OCI-LY1 (cell line): ENCODE results near the gene KIF20B.

Experiments
- H2AFZ ChIP-seq: fragments of 200-600 bp; sonication (generic), shearing (Covaris generic); 2 replicates; pipeline ENCODE4 v1.6.0; 2014; ENCODE audit warnings: antibody characterized with exemption, mild to moderate bottlenecking, low read length
- H3F3A ChIP-seq: fragments of 200-600 bp; sonication (generic), shearing (Covaris generic); 2 replicates; pipeline ENCODE4 v1.6.0; 2014; ENCODE audit warnings: mild to moderate bottlenecking, antibody characterized with exemption, low read length, moderate library complexity; ENCODE audit not compliant: insufficient read depth
- H3K27ac ChIP-seq: fragments of 200-600 bp; sonication (generic); 2 replicates; pipeline ENCODE4 v1.5.1; 2014; ENCODE audit warnings: low read length, mixed run types, mild to moderate bottlenecking, low read depth; ENCODE audit not compliant: poor library complexity, severe bottlenecking
- H3K27me3 ChIP-seq: fragments of 200-600 bp; sonication (generic); 2 replicates; pipeline ENCODE4 v1.6.0; 2014; ENCODE audit warnings: antibody characterized with exemption, mild to moderate bottlenecking, low read length, moderate library complexity; ENCODE audit not compliant: insufficient read depth
- H3K36me3 ChIP-seq: fragments of 200-600 bp; sonication (generic); 2 replicates; pipeline ENCODE4 v1.6.1; 2014; ENCODE audit warnings: mild to moderate bottlenecking, antibody characterized with exemption, low read length, moderate library complexity, mixed read lengths; ENCODE audit not compliant: insufficient read depth
- H3K4me1 ChIP-seq: fragments of 200-600 bp; sonication (generic); 2 replicates; pipeline ENCODE4 v1.5.1; 2014; ENCODE audit warnings: mild to moderate bottlenecking, low read length, moderate library complexity; ENCODE audit not compliant: insufficient read depth, severe bottlenecking
- H3K4me2 ChIP-seq: fragments of 200-600 bp; sonication (generic), shearing (Covaris generic); 2 replicates; pipeline ENCODE4 v1.6.1; 2014; ENCODE audit warnings: low read length
- H3K4me3 ChIP-seq: fragments of 200-600 bp; sonication (generic); 2 replicates; pipeline ENCODE4 v1.5.1; 2014; ENCODE audit warnings: low read length, low read depth, mild to moderate bottlenecking, mixed read lengths; ENCODE audit not compliant: poor library complexity, severe bottlenecking
- H3K79me2 ChIP-seq: fragments of 200-600 bp; shearing (Covaris generic); 2 replicates; pipeline ENCODE4 v1.6.1; 2016; ENCODE audit warnings: mixed run types, low read length, mixed read lengths; ENCODE audit not compliant: insufficient read depth
- H3K9ac ChIP-seq: fragments of 200-600 bp; sonication (generic), shearing (Covaris generic); 2 replicates; pipeline ENCODE4 v1.6.1; 2014; ENCODE audit warnings: mild to moderate bottlenecking, low read length, mixed read lengths
- H3K9me2 ChIP-seq: fragments of 200-600 bp; sonication (generic), shearing (Covaris generic); 2 replicates; pipeline ENCODE4 v1.6.1; 2014; ENCODE audit warnings: low read depth, mild to moderate bottlenecking, low read length, mixed read lengths
- H3K9me3 ChIP-seq: fragments of 200-600 bp; shearing (Covaris generic); 2 replicates; pipeline ENCODE4 v1.6.1; 2014; ENCODE audit warnings: low read length, mixed read lengths
- H4K20me1 ChIP-seq: fragments of 200-600 bp; sonication (generic), shearing (Covaris generic); 2 replicates; pipeline ENCODE4 v1.6.0; 2016; ENCODE audit warnings: mild to moderate bottlenecking, low read length; ENCODE audit not compliant: insufficient read depth
- EZH2 ChIP-seq: fragments of 200-600 bp; sonication (generic), shearing (Covaris generic); IDR thresholded peaks from 2 replicates; pipeline ENCODE4 v1.8.0; 2017; ENCODE audit warnings: borderline replicate concordance, mixed run types, mild to moderate bottlenecking, antibody characterized with exemption, low read length, moderate library complexity, mixed read lengths
- TF ChIP-seq, protein P1 (sequence below): fragments of 200-600 bp; sonication (generic), shearing (Covaris generic); IDR thresholded peaks from 2 replicates; pipeline ENCODE4 v1.5.1; 2017; ENCODE audit warnings: mild to moderate bottlenecking, antibody characterized with exemption, low read length, moderate library complexity, mixed read lengths

The KIF20B gene, protein sequence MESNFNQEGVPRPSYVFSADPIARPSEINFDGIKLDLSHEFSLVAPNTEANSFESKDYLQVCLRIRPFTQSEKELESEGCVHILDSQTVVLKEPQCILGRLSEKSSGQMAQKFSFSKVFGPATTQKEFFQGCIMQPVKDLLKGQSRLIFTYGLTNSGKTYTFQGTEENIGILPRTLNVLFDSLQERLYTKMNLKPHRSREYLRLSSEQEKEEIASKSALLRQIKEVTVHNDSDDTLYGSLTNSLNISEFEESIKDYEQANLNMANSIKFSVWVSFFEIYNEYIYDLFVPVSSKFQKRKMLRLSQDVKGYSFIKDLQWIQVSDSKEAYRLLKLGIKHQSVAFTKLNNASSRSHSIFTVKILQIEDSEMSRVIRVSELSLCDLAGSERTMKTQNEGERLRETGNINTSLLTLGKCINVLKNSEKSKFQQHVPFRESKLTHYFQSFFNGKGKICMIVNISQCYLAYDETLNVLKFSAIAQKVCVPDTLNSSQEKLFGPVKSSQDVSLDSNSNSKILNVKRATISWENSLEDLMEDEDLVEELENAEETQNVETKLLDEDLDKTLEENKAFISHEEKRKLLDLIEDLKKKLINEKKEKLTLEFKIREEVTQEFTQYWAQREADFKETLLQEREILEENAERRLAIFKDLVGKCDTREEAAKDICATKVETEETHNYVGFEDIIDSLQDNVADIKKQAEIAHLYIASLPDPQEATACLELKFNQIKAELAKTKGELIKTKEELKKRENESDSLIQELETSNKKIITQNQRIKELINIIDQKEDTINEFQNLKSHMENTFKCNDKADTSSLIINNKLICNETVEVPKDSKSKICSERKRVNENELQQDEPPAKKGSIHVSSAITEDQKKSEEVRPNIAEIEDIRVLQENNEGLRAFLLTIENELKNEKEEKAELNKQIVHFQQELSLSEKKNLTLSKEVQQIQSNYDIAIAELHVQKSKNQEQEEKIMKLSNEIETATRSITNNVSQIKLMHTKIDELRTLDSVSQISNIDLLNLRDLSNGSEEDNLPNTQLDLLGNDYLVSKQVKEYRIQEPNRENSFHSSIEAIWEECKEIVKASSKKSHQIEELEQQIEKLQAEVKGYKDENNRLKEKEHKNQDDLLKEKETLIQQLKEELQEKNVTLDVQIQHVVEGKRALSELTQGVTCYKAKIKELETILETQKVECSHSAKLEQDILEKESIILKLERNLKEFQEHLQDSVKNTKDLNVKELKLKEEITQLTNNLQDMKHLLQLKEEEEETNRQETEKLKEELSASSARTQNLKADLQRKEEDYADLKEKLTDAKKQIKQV (N-terminal part only)

DNA sequence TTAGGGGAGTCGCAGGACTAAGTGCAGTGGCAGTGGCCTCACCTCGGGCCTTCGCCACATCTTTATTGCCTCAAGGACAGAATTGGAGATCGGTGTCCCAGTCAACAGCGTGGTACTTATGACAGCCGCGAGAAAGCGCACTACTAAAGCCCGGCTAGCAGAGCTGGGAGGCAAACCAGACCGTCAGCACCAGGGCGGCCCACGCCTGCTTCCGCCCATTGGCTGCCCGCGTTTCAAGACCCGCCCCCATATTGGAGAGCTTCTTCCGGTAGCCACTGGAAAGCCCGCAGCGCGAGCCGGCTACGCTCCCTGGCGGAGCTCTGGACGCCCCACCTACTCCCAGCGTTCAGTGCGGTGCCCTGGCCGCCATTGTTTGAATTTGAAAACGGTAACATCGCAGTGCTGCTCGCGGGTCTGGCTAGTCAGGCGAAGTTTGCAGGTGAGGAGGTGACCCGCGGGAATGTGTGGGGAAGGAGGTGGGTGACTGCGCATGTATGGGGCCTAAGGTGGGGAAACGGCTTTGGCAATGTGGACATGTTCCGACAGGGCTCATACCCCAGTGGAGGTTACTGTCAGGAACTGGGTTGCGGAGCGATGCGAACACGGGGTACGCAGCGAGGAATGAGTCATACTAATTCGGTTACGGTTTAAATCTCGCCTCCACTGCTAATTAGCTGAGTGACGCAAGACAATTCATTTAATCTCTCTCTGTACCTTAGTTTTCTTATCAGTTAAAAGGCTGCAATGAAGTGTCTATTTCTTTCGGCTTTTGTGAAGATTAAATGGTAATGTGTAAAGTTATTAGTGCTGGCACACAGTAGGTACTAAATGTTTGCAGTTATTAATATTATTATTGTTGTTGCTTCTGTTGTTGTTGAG, at the start of gene KIF20B:
KIF20B (plus strand) TSS at position 349 of the 879 bp plus-strand sequence. CDS start 3,705 bp downstream, outside the sequence.
- no peak for TF ChIP-seq EZH2
- TF ChIP-seq, protein P1, sequence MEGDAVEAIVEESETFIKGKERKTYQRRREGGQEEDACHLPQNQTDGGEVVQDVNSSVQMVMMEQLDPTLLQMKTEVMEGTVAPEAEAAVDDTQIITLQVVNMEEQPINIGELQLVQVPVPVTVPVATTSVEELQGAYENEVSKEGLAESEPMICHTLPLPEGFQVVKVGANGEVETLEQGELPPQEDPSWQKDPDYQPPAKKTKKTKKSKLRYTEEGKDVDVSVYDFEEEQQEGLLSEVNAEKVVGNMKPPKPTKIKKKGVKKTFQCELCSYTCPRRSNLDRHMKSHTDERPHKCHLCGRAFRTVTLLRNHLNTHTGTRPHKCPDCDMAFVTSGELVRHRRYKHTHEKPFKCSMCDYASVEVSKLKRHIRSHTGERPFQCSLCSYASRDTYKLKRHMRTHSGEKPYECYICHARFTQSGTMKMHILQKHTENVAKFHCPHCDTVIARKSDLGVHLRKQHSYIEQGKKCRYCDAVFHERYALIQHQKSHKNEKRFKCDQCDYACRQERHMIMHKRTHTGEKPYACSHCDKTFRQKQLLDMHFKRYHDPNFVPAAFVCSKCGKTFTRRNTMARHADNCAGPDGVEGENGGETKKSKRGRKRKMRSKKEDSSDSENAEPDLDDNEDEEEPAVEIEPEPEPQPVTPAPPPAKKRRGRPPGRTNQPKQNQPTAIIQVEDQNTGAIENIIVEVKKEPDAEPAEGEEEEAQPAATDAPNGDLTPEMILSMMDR, result no peak
- Histone ChIP-seq H3K4me2 (peak within 1 kb of the TSS; percentile 84), H4K20me1 (no peaks in the 10 kb centered on the region), H3K9me3 (no peaks in the 10 kb centered on the region), H3K4me3 (peak within 1 kb of the TSS; percentile 83), H2AFZ (no peak within 1 kb of the TSS), H3K27ac (peak within 1 kb of the TSS; percentile 70), H3K9me2 (no peaks in the 10 kb centered on the region), H3K4me1 (peaks cover 37% of the 10 kb centered on the region), H3K79me2 (peaks cover 49% of the 10 kb centered on the region), H3K36me3 (0 out of 2 replicates have a peak, but pooled peaks cover 3% of the 10 kb centered on the region), H3K9ac (peak within 1 kb of the TSS; percentile 79), H3K27me3 (no peaks in the 10 kb centered on the region), H3F3A (no peaks in the 10 kb centered on the region)

DNA sequence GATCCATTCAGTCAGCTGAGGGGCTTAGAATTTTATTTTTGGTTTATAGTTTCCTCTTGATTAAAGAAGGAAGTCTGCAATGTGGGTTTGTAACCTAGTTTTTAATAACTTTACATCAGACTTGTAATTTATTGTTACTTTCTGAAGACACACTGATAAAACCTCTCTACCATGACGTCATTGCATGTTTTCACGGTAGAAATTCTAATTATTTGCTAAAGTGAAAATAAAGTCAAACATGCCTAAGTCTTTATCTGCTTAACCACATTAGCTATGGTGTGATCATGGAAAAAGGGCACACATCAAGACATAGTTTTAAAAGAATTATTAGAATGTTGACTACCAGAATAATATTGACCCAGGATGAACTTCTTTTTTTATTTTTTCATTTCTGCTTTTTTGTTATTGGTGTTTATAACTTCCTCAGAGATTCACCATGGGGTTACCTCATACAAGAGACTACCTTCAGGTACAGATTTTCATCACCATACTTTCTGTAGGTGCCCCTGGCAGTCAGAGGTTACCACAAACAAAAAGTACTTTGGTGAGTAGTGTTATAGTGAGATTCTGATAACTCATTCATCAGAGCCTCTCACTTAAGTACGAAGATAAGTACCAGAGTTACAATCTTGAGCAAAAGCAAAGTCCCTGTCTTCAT, 49.3 kb upstream of the KIF20B start:
- Histone ChIP-seq H3K4me1 (peaks cover 16% of the 10 kb centered on the region), H3K9me2 (no peaks in the 10 kb centered on the region), H3K4me3 (no peak overlapping the region), H3K79me2 (no peaks in the 10 kb centered on the region), H4K20me1 (no peaks in the 10 kb centered on the region), H3K9ac (no peak overlapping the region), H3K9me3 (no peaks in the 10 kb centered on the region), H3K27me3 (no peaks in the 10 kb centered on the region), H3K36me3 (no peaks in the 10 kb centered on the region; the same call in 1 of the 2 replicates), H2AFZ (no peak overlapping the region), H3K4me2 (no peak overlapping the region), H3K27ac (no peak overlapping the region), H3F3A (no peaks in the 10 kb centered on the region)
- TF ChIP-seq, protein P1, result no peak
- no peak for TF ChIP-seq EZH2
